ENCODE measurements around the gene CACNB4. TPM values are rescaled to one million over a fixed set of nuclear protein-coding genes. Genes with fewer than 3 reads are reported as not detected.

Gene CACNB4
- total RNA-seq, 1 donor from 2014 or later, result 13.7 TPM

Small RNA genes within 50 kb of the gene (small RNA-seq; reads per million reads assigned to genes)
- not detected for gene RPL30P2 (ENCODE audit: low replicate concordance)

Other genes starting within 250 kb of the CACNB4 start
- 41.2 TPM for gene STAM2, start 76.7 kb upstream of the CACNB4 start, total RNA-seq
- gene FMNL2, start 236.1 kb upstream of the CACNB4 start, total RNA-seq, result 30.8 TPM

All from tongue (tissue), 2 donors.